OCI-LY1 (cell line): ENCODE results near the gene CKMT2.

Experiments used
- H2AFZ ChIP-seq: fragments of 200-600 bp; sonication (generic), shearing (Covaris generic); 2 replicates; pipeline ENCODE4 v1.6.0; 2014; ENCODE audit warnings: antibody characterized with exemption, mild to moderate bottlenecking, low read length
- H3F3A ChIP-seq: fragments of 200-600 bp; sonication (generic), shearing (Covaris generic); 2 replicates; pipeline ENCODE4 v1.6.0; 2014; ENCODE audit warnings: mild to moderate bottlenecking, antibody characterized with exemption, low read length, moderate library complexity; ENCODE audit not compliant: insufficient read depth
- H3K27ac ChIP-seq: fragments of 200-600 bp; sonication (generic); 2 replicates; pipeline ENCODE4 v1.5.1; 2014; ENCODE audit warnings: low read length, mixed run types, mild to moderate bottlenecking, low read depth; ENCODE audit not compliant: poor library complexity, severe bottlenecking
- H3K27me3 ChIP-seq: fragments of 200-600 bp; sonication (generic); 2 replicates; pipeline ENCODE4 v1.6.0; 2014; ENCODE audit warnings: antibody characterized with exemption, mild to moderate bottlenecking, low read length, moderate library complexity; ENCODE audit not compliant: insufficient read depth
- H3K36me3 ChIP-seq: fragments of 200-600 bp; sonication (generic); 2 replicates; pipeline ENCODE4 v1.6.1; 2014; ENCODE audit warnings: mild to moderate bottlenecking, antibody characterized with exemption, low read length, moderate library complexity, mixed read lengths; ENCODE audit not compliant: insufficient read depth
- H3K4me1 ChIP-seq: fragments of 200-600 bp; sonication (generic); 2 replicates; pipeline ENCODE4 v1.5.1; 2014; ENCODE audit warnings: mild to moderate bottlenecking, low read length, moderate library complexity; ENCODE audit not compliant: insufficient read depth, severe bottlenecking
- H3K4me2 ChIP-seq: fragments of 200-600 bp; sonication (generic), shearing (Covaris generic); 2 replicates; pipeline ENCODE4 v1.6.1; 2014; ENCODE audit warnings: low read length
- H3K4me3 ChIP-seq: fragments of 200-600 bp; sonication (generic); 2 replicates; pipeline ENCODE4 v1.5.1; 2014; ENCODE audit warnings: low read length, low read depth, mild to moderate bottlenecking, mixed read lengths; ENCODE audit not compliant: poor library complexity, severe bottlenecking
- H3K79me2 ChIP-seq: fragments of 200-600 bp; shearing (Covaris generic); 2 replicates; pipeline ENCODE4 v1.6.1; 2016; ENCODE audit warnings: mixed run types, low read length, mixed read lengths; ENCODE audit not compliant: insufficient read depth
- H3K9ac ChIP-seq: fragments of 200-600 bp; sonication (generic), shearing (Covaris generic); 2 replicates; pipeline ENCODE4 v1.6.1; 2014; ENCODE audit warnings: mild to moderate bottlenecking, low read length, mixed read lengths
- H3K9me2 ChIP-seq: fragments of 200-600 bp; sonication (generic), shearing (Covaris generic); 2 replicates; pipeline ENCODE4 v1.6.1; 2014; ENCODE audit warnings: low read depth, mild to moderate bottlenecking, low read length, mixed read lengths
- H3K9me3 ChIP-seq: fragments of 200-600 bp; shearing (Covaris generic); 2 replicates; pipeline ENCODE4 v1.6.1; 2014; ENCODE audit warnings: low read length, mixed read lengths
- H4K20me1 ChIP-seq: fragments of 200-600 bp; sonication (generic), shearing (Covaris generic); 2 replicates; pipeline ENCODE4 v1.6.0; 2016; ENCODE audit warnings: mild to moderate bottlenecking, low read length; ENCODE audit not compliant: insufficient read depth
- EZH2 ChIP-seq: fragments of 200-600 bp; sonication (generic), shearing (Covaris generic); IDR thresholded peaks from 2 replicates; pipeline ENCODE4 v1.8.0; 2017; ENCODE audit warnings: borderline replicate concordance, mixed run types, mild to moderate bottlenecking, antibody characterized with exemption, low read length, moderate library complexity, mixed read lengths
- TF ChIP-seq, protein P1 (sequence below): fragments of 200-600 bp; sonication (generic), shearing (Covaris generic); IDR thresholded peaks from 2 replicates; pipeline ENCODE4 v1.5.1; 2017; ENCODE audit warnings: mild to moderate bottlenecking, antibody characterized with exemption, low read length, moderate library complexity, mixed read lengths

Gene CKMT2

DNA sequence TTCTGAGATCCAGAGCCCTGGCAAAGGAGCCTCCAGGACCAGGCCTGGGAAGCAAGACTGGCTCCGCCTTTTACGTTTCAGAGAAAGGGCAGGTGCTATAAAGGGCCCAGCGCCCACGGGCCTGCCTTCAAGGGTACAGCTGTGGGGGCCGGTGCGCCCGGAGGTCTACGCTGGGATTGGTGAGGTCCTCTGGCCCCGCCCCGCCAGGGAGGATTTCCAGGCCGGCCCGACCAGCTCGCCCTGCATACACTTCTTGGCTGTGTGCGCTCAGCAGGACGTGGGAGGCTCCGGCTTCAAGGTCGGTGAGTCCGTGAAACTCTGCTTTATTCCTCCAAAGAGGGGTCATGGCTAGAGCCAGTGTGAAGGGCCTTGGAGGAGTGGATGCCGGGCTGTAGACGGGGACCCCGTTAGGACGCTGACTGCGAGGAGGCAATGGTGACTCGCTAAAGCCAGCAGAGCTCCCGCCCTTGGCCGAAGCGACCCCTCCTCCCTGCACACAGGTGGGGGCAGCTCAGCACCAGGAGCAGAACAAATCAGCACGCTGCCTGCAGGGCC is at the start of gene CKMT2:
Gene CKMT2 (plus strand): TSS at position 243 of the 555 bp plus-strand sequence. CDS start 17,811 bp downstream, outside the sequence.
- H3K27me3 ChIP-seq = no peaks in the 10 kb centered on the region
- H3K9me2 ChIP-seq = no peaks in the 10 kb centered on the region
- no peaks in the 10 kb centered on the region for H3K79me2 ChIP-seq
- H3F3A ChIP-seq = no peaks in the 10 kb centered on the region
- no peaks in the 10 kb centered on the region for H3K4me1 ChIP-seq
- no peak within 1 kb of the TSS for H2AFZ ChIP-seq
- H3K9ac ChIP-seq = no peak within 1 kb of the TSS
- no peak within 1 kb of the TSS for H3K27ac ChIP-seq
- H3K4me3 ChIP-seq = no peak within 1 kb of the TSS
- no peaks in the 10 kb centered on the region for H3K9me3 ChIP-seq
- no peak within 1 kb of the TSS for H3K4me2 ChIP-seq
- no peaks in the 10 kb centered on the region for H4K20me1 ChIP-seq
- TF ChIP-seq, protein P1, sequence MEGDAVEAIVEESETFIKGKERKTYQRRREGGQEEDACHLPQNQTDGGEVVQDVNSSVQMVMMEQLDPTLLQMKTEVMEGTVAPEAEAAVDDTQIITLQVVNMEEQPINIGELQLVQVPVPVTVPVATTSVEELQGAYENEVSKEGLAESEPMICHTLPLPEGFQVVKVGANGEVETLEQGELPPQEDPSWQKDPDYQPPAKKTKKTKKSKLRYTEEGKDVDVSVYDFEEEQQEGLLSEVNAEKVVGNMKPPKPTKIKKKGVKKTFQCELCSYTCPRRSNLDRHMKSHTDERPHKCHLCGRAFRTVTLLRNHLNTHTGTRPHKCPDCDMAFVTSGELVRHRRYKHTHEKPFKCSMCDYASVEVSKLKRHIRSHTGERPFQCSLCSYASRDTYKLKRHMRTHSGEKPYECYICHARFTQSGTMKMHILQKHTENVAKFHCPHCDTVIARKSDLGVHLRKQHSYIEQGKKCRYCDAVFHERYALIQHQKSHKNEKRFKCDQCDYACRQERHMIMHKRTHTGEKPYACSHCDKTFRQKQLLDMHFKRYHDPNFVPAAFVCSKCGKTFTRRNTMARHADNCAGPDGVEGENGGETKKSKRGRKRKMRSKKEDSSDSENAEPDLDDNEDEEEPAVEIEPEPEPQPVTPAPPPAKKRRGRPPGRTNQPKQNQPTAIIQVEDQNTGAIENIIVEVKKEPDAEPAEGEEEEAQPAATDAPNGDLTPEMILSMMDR = no peak
- TF ChIP-seq EZH2 = no peak
- H3K36me3 ChIP-seq = no peaks in the 10 kb centered on the region

DNA sequence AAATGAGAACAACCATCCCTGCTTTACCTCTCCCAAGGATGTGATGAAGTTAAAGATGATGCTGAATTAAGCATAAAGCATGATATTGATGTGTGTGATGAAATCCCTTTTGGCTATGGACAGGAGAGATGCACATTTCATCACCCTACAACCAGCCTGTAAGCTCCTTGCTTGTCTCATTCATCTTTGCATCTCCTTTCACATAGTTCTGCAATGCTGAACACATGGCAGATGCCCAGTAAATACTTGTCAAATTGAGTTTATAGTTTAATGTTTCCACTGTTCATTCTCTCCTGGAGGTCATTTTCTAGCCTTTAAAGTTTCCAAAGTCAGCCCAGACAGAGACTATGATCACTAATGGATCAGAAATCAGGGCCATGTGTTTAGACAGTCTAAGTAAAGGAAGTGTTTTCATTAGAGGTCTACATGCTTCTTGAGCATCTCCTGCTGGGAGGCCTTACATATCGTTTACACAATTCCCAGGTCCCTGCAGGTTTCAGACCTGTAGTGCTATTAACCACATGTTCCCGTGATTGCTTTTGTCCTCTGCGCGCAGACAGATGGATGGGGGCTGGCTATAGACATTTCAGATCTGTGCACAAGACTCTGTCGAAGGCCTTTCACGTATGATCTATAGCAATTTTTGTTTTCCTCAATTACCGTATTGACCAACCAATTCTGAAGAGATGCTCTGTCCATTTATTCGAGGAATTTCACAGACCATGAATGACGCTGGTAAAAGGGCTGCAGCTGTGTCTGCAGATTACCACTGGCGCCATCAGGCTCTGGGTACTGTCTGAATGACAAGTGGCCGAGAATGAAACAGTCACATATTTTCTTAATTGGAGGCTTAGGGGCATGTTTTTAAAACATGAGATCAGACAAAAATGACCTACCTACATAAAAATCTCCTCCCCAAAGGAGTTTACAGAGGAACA is 49.0 kb upstream of the CKMT2 start:
- H4K20me1 ChIP-seq = no peaks in the 10 kb centered on the region
- H3K9me3 ChIP-seq = no peaks in the 10 kb centered on the region
- no peak overlapping the region for H3K9ac ChIP-seq
- H3K4me3 ChIP-seq = no peak overlapping the region
- H2AFZ ChIP-seq = no peak overlapping the region
- H3K27me3 ChIP-seq = no peaks in the 10 kb centered on the region
- TF ChIP-seq EZH2 = no peak
- TF ChIP-seq, protein P1 = no peak
- H3K79me2 ChIP-seq = no peaks in the 10 kb centered on the region
- no peak overlapping the region for H3K27ac ChIP-seq
- H3K4me1 ChIP-seq = no peaks in the 10 kb centered on the region
- no peaks in the 10 kb centered on the region for H3K36me3 ChIP-seq
- H3K4me2 ChIP-seq = no peak overlapping the region
- no peaks in the 10 kb centered on the region for H3K9me2 ChIP-seq
- H3F3A ChIP-seq = no peaks in the 10 kb centered on the region

DNA sequence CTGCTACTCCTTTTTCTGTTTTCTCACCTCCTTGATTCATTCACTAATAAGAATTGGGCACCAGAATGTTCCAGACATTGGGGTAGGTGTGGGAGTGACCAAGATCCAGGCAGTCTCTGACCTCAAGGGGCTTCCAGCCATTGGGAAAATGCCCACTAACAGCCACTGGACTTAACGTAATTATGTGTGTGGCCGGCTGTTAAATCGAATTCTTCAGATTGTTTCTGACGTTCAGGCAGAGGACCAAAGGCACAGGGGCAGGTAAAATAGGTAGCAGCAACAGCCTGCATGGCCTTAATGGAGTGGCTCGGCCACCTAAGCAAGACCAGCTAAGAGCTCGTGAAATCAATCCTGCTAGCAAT is 48.4 kb upstream of the CKMT2 start:
- H3K4me2 ChIP-seq = no peak overlapping the region
- no peaks in the 10 kb centered on the region for H3F3A ChIP-seq
- no peaks in the 10 kb centered on the region for H3K4me1 ChIP-seq
- H3K4me3 ChIP-seq = no peak overlapping the region
- H3K9ac ChIP-seq = no peak overlapping the region
- no peaks in the 10 kb centered on the region for H3K79me2 ChIP-seq
- H4K20me1 ChIP-seq = no peaks in the 10 kb centered on the region
- H3K27me3 ChIP-seq = no peaks in the 10 kb centered on the region
- no peaks in the 10 kb centered on the region for H3K9me3 ChIP-seq
- no peak for TF ChIP-seq EZH2
- TF ChIP-seq, protein P1 = no peak
- no peak overlapping the region for H2AFZ ChIP-seq
- no peak overlapping the region for H3K27ac ChIP-seq
- no peaks in the 10 kb centered on the region for H3K36me3 ChIP-seq
- no peaks in the 10 kb centered on the region for H3K9me2 ChIP-seq
